Measurements from ENCODE around the gene RGS16. TPM values are rescaled to one million over a fixed set of nuclear protein-coding genes. Genes with fewer than 3 reads are reported as not detected.

The RGS16 gene
- total RNA-seq, 4 donors from 2014 or later = 4.1 to 38.9 (median 12.1) TPM

- ATAC-seq (ENCODE audit: low FRiP score) (no peak), DNase-seq (ENCODE audit: low spot score) (no peak)
- TF ChIP-seq CTCF (IDR thresholded peaks at IDR 0.05) = no peak
Observed at GRCh38 chr1:182625024-182625423, 20.8 kb upstream of the RGS16 start.

- no peak for ATAC-seq (ENCODE audit: low FRiP score)
- no peak for DNase-seq (ENCODE audit: low spot score)
- TF ChIP-seq CTCF (IDR thresholded peaks at IDR 0.05) = no peak
Observed at GRCh38 chr1:182624577-182624976, 20.4 kb upstream of the RGS16 start.

GRCh38 chr1:182622901-182623528 lies 18.8 kb upstream of the RGS16 start:
- TF ChIP-seq CTCF (IDR thresholded peaks at IDR 0.05) = no peak
- no peak for DNase-seq (ENCODE audit: low spot score)
- ATAC-seq (ENCODE audit: low FRiP score) = peak; percentile 70

GRCh38 chr1:182621906-182622305 lies 17.7 kb upstream of the RGS16 start:
- ATAC-seq (ENCODE audit: low FRiP score) = no peak
- TF ChIP-seq CTCF (IDR thresholded peaks at IDR 0.05) = no peak
- no peak for DNase-seq (ENCODE audit: low spot score)

- no peak for TF ChIP-seq CTCF (IDR thresholded peaks at IDR 0.05)
- DNase-seq (ENCODE audit: low spot score) (no peak), ATAC-seq (ENCODE audit: low FRiP score) (no peak)
Observed at GRCh38 chr1:182620924-182621585, 16.9 kb upstream of the RGS16 start.

- no peak for TF ChIP-seq CTCF (IDR thresholded peaks at IDR 0.05)
- no peak for DNase-seq (ENCODE audit: low spot score)
Observed at GRCh38 chr1:182617734-182618351, 13.7 kb upstream of the RGS16 start.

More at GRCh38 chr1:182617734-182618351, 13.7 kb upstream of the RGS16 start:
- peak; percentile 21 for ATAC-seq (ENCODE audit: low FRiP score)

Measured in omental fat pad (tissue), 4 donors.